ENCODE measurements around the gene TVP23A.

The TVP23A gene

DNA sequence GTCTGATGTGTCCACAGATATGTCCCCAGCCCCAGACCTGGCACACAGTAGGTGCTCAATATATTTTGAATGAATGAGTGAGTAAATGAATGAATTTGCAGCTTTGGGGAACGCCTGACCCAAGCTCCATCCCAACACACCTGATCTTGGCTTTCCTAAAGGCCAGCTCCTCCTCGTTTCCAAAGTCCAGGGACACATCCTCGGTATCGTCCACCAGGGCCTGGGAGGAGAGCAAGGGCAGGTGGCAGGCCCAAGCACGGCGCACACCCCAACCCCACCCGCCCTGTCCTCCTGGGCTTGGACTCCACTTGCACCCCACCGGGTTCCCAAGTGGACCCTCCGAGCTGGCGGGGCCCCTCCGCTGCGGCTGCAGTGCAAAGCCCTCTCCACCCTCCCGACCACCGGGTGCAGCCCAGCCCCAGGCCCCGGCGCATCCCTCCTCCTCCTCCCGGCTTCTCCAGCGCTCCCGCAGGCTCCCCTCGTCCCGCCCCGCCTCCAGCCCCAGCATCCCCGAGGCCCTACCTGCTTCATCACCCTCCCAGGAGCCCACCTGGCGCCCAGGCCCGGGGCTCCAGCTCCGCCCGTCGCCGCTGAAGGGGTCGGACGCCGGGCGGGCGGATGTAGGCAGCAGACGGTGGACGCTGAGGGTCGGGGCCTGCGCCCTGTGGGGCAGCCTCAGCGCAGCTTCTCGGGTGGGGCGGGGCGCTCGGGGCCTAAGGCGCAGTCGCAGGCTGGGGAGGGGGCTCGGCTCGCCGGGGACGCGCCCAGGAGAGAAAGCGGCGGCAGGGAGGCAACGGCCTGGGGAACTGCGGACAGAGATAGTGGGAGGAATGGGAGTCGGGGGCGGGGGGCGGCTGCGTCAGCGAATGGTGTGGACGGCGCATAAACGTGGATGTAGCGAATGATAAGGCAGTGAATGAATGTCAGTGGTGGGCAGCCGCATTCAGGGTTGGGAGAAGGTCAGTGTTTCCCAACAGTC, at the start of gene TVP23A:
TSS of gene TVP23A (minus strand) at position 832 of the 979 bp plus-strand sequence. CDS start at position 531, 301 bp downstream.
- DNase-seq = no peak

DNA sequence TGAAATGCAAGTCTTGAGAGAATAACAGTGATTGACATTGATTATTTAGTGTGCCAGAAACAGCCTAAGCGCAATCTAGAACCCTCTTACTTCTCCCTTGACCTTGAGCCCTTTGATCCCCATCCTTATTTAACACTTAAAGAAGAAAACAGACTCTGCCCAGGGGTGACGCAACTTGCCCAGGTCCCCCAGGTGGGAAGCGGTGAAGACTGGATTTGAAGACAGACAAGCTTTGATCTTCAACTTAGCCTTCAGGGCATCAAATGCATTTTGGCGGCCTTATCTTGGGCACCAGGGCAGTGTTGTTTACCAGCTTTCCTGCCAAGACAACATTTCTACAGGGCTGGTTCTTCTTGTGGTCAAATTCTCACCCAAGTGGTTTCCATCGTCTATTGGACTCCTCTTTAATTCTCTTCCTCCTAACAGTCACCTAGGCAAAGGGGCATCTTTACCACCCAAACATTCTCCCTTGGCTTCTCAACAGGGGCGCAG, 49.6 kb upstream of the TVP23A start:
- no peak for DNase-seq

DNA sequence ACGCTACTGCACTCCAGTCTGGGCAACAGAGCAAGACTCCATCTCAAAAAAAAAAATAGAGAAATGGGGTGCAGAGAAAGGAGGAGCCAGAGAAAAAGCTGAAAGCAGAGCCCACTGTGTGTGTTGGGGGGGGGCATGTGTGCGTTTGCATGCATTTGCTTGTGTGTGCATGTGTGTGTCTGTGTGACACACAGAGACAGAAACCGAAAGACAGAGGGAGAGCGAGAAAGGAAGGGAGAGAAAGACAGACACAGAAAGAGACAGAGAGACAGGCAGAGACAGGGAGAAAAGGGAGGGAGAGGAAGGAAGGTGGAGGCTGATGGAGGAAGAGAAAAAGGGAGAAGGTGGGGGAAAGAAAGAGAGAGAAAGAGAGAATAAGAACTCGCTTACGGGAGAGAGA, 48.6 kb upstream of the TVP23A start:
- no peak for DNase-seq

- no peak for DNase-seq
Measured at GRCh38 chr16:10865991-10866966, 47.7 kb upstream of the TVP23A start.

DNA sequence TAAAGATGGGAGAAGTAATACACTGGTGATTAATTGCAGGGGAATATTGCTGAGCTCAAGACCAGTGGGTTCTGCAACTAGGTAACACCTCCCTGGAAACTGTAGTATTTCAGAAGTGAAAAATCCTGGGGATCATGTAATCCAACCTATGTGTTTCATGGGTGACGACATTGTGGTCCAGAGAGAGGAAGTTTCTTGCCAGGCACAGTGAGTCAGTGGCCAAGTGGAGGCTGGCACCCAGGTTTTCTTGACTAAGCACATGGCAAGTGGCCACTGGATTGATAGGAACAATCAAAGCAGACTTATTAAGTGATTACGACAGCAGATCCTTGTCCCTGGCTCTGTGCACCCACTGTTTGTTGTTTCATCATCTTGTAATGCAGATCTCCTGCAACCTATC, 43.8 kb upstream of the TVP23A start:
- DNase-seq = no peak

- no peak for DNase-seq
Measured at GRCh38 chr16:10859658-10860057, 41.1 kb upstream of the TVP23A start.

DNA sequence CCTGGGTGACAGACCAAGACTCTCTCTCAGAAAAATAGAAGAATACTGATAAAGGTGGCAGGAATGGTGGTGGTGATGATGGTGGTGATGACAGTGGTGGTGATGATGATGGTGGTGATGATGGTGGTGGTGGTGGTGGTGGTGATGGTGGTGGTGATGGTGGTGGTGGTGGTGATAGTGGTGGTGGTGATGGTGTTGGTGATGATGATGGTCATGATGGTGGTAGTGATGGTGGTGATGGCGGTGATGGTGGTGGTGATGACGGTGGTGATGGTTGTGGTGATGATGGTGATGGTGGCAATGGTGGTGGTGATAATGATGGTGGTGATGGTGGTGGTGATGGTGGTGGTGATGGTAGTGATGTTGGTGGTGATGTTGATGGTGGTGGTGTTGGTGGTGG, 40.4 kb upstream of the TVP23A start:
- DNase-seq = no peak

- DNase-seq = no peak
Measured at GRCh38 chr16:10858203-10858602, 39.6 kb upstream of the TVP23A start.

- no peak for DNase-seq
Measured at GRCh38 chr16:10856042-10856441, 37.4 kb upstream of the TVP23A start.

DNA sequence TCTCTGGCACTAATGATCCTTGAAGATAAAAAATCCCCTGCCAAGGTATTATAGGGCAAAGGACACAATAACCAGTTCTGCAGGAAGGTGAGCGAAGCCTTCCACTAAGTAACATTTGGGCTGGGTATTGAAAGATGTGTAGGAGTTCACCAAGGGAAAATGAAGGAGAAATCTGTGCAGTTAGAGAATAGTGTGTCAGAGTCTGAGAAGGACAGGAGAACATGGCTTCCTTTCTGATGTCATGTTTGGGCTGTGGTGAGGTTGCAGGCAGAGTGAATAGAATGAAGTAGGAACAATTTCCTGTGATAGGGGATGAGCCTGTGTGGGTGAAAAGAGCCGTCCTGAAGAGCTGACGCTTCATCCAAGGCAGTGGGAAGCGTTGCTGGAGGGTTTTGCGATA, 34.4 kb upstream of the TVP23A start:
- no peak for DNase-seq

DNA sequence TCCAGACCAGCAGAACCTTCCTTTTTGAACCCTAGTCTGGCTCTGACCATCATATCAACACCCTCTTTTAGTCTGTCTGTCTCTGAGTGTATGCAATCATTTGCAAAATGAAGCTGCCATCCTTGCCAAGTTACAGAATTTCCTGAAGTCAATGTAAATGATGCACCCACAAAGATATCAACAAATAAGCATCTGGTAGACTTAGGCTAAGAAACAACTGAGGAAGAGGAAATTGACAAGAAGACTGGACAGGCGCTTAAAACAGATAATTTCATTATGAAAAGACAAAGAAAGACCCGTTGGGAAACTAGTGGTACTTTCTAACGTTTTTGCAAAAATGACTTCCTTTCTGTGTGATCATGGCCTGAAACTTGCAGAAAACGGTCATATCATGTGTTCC, 33.7 kb upstream of the TVP23A start:
- no peak for DNase-seq

DNA sequence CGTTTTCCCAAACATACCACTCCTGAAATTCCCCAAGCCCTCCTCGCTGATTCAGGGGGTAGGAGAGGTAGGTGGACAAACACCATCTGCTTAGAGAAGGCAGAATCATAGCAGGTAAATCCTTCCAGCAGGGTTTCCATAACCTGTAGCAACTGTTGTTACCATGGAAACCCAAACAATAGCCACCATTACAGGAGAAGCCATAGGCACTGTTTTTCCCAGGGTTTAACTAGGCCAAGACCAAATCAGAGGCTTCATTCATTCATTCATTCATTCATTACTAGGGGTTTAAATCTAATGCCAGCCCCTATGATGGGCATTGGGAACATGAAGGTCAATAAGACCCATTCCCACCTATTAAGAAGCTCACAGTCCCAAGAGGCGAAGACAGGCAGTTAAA, 32.9 kb upstream of the TVP23A start:
- peak; percentile 13 for DNase-seq

DNA sequence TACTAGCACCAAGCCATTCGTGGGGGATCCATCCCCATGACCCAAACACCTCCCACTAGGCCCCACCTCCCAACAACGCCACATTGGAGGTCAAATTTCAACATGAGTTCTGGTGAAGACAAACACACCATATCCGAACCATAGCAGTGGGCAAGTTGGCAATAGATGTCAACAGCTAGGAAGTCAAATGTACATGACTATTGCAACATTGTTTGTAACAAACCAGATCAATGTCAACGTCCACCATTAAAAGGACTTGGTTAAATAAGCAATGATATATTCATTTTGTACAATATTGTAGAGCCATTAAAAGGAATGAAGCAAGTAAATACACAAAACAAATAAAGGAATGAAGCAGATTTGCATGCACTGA, 31.9 kb upstream of the TVP23A start:
- DNase-seq = no peak

GRCh38 chr16:10849736-10850477, 31.3 kb upstream of the TVP23A start:
- DNase-seq = no peak

DNA sequence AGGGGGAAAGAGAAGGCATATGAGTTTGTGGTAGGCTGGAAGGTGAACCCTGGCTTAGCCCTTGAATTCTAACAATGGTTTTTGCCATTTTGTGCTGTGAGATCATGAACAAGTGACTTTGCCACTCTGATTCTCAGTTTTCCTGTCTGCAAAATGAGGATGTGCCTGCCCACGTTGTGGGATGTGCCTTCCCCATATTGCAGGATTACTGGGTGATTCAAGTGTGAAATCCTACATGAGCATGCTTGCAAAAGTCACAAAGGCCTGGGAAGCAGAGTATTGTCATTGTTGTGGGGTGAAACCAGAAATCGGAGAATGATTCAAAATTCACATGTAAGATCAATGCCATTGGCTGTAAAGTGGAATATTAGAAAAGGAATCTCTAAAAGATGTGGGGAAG, 28.6 kb upstream of the TVP23A start:
- DNase-seq = no peak

- DNase-seq = no peak
Measured at GRCh38 chr16:10846213-10846998, 27.8 kb upstream of the TVP23A start.

DNA sequence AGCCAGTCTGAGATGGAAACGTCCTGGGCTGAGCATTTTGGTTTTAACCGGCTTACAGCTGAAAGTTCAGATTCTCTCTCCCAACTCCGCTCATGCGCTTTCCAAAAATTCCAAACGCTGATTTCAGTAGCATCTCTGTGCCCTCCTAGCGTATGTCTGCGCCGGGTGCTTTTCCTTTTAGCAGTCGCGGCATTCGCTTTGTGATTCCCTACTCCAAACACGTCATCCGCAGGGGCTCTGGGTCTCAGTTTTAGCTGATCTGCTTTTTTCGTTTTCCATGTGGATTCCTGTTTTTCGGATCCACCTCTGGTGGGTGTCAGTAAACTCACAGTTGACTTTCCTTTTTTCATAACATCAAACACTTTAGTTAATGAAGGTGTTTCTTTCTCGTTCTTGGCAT, 22.1 kb upstream of the TVP23A start:
- DNase-seq = no peak

DNA sequence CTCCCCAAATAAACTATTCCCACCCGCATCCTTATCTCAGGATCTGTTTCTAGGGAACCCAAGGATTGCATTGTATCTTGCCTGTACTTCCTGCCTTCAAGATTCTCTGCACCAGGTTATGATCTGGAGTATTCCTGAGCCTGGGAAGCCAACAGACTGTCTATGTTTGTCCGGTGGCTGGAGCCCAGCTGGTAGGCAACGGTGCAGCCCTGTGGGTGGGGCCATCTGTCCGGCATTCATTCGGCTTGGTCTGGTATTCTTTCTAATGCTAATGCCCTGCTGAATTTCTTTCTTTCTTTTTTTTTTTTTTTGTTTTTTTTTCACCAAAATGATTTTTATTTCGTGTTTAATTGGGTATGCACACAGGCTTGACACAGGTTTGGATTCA, 20.7 kb upstream of the TVP23A start:
- DNase-seq = no peak

DNA sequence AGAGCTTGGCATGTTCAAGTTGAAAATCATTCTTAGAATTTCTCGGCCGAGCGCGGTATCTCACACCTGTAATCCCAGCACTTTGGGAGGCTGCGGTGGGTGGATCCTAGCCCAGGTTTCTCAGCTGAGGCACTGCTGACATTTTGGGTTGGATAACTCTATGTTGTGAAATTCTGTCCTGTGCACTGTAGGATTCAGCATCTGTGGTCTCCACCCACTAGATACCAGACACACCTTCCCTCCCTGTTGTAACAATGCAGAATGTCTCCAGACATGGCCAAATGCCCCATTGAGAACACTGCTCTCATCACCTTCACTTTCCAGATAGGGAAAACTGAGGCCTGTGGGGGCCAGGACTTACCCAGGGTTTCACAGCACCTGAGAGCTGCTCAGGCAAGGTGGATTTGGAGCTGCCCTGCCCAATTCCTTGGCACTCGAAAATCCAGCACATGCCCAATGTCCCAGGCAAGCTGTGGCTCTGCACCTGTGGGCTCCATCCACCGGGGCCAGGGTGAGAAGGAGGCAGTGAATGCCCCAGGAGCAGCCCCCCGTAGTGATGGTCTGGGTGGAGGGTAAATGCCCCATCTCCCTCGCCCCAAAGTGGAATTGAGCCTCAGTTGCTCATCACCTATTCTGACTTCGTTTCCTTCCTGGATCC, 20.2 kb upstream of the TVP23A start:
- DNase-seq = no peak

GRCh38 chr16:10836174-10836853, 17.7 kb upstream of the TVP23A start:
- DNase-seq = no peak

All from NCI-H1105 treated with DMSO at 0.1 percent for 48 hours (cell line).